Uterus (tissue), 4 donors: ENCODE results near the gene TMEM205. TPM values are rescaled to one million over a fixed set of nuclear protein-coding genes. Genes with fewer than 3 reads are reported as not detected.

ENCODE experiments used
- DNase-seq, 2 donors: peaks; one replicate each; pipeline ENCODE4 v3.0.0-alpha.2; 2019 to 2020
- H3K27ac ChIP-seq, 2 donors: fragments of 200-600 bp; sonication (generic); 1 replicate in 1 of 2; 2 replicates in 1 of 2; pipeline ENCODE4 v1.5.1; 2016 to 2018
- H3K27me3 ChIP-seq, 2 donors: fragments of 200-600 bp; sonication (generic); one replicate each; pipeline ENCODE4 v1.5.1; 2018 to 2019; ENCODE audit warnings: control low read depth in 1 of 2
- H3K36me3 ChIP-seq, 2 donors: fragments of 200-600 bp; sonication (generic); one replicate each; pipeline ENCODE4 v1.5.1; 2019; ENCODE audit warnings: control low read depth in 1 of 2
- H3K4me1 ChIP-seq, 2 donors: fragments of 200-600 bp; sonication (generic); one replicate each; pipeline ENCODE4 v1.5.1; 2018 to 2019; ENCODE audit warnings: control low read depth in 1 of 2
- H3K4me3 ChIP-seq, 2 donors: fragments of 200-600 bp; sonication (generic); 1 replicate in 1 of 2; 2 replicates in 1 of 2; pipeline ENCODE4 v1.5.1; 2018 to 2019; ENCODE audit warnings: mild to moderate bottlenecking in 1 of 2
- H3K9me3 ChIP-seq, 2 donors: fragments of 200-600 bp; sonication (generic); one replicate each; pipeline ENCODE4 v1.5.1; 2019; ENCODE audit warnings: control low read depth in 1 of 2
- CTCF ChIP-seq, 4 experiments: fragments of 200-600 bp in 2 of 4; fragments of 450-650 bp in 2 of 4; sonication (generic) in 2 of 4; IDR thresholded peaks; one replicate each; pipeline ENCODE4 v1.5.1; 2016 to 2019; ENCODE audit warnings: antibody characterized with exemption in 4 of 4, mild to moderate bottlenecking in 2 of 4, moderate library complexity in 1 of 4
- POLR2A ChIP-seq, 2 donors: fragments of 450-650 bp; IDR thresholded peaks; one replicate each; pipeline ENCODE4 v1.6.1; 2016; ENCODE audit warnings: antibody characterized with exemption in 2 of 2, mild to moderate bottlenecking in 1 of 2, moderate library complexity in 1 of 2
- intact Hi-C: fragments of 100-400 bp; cut with DNase I; formaldehyde crosslinking; loops from one replicate; pipeline ENCODE4 v1.15.1; 2023; ENCODE audit warnings: low total_unique reads
- total RNA-seq, 4 donors: library from RNA; depleted of rRNA in 3 of 4; stranded (reverse); fragments of >200 nt in 3 of 4; gene quantifications; one replicate each; pipeline versions ENCODE4 v1.1.0 to v1.2.4, GENCODE V29; 2014 to 2023
- donor health status: DM: yes; HTN: yes; CAD: no.

Gene TMEM205
- total RNA-seq, 4 donors from 2014 or later, result 41.2 to 117 (median 77.4) TPM

- peak; percentile 98 to 99 for DNase-seq
- H3K27ac ChIP-seq, result peak within 1 kb of the TSS; percentile 93 to 98
- intact Hi-C loops, result no loop called here
- TF ChIP-seq CTCF (IDR thresholded peaks at IDR 0.05) (peak in 1 of 4 experiments; percentile 1), POLR2A (IDR thresholded peaks at IDR 0.05) (peak in 1 of 2 donors; percentile 55)
- H3K4me3 ChIP-seq, result peak within 1 kb of the TSS; percentile 74 to 75
- peaks cover 9 to 12% of the 10 kb centered on the region in 2 donors for H3K4me1 ChIP-seq
- H3K27me3 ChIP-seq, result no peaks in the 10 kb centered on the region
- no peaks in the 10 kb centered on the region for H3K9me3 ChIP-seq
- no peaks in the 10 kb centered on the region for H3K36me3 ChIP-seq
These were observed 28.5 kb upstream of the TMEM205 start, which contains the start of gene SWSAP1 for GRCh38 chr19:11374433-11375142. SWSAP1 (plus strand) TSS chr19:11374666; CDS start chr19:11374681, 15 bp downstream.

GRCh38 chr19:11373885-11374432 lies 27.9 kb upstream of the TMEM205 start:
- peak overlapping the region; percentile 93 to 98 for H3K27ac ChIP-seq
- no peak for TF ChIP-seq CTCF (IDR thresholded peaks at IDR 0.05)
- no peak for TF ChIP-seq POLR2A (IDR thresholded peaks at IDR 0.05)
- intact Hi-C loops, result no loop called here
- H3K4me1 ChIP-seq, result peaks cover 9 to 12% of the 10 kb centered on the region in 2 donors
- H3K9me3 ChIP-seq, result no peaks in the 10 kb centered on the region
- H3K4me3 ChIP-seq, result peak overlapping the region; percentile 74 to 75
- H3K36me3 ChIP-seq, result no peaks in the 10 kb centered on the region
- DNase-seq, result no peak
- H3K27me3 ChIP-seq, result no peaks in the 10 kb centered on the region

- TF ChIP-seq POLR2A (IDR thresholded peaks at IDR 0.05), result no peak
- TF ChIP-seq CTCF (IDR thresholded peaks at IDR 0.05), result no peak
- intact Hi-C loops, result no loop called here
- no peak overlapping the region for H3K27ac ChIP-seq
- no peaks in the 10 kb centered on the region for H3K27me3 ChIP-seq
- no peak overlapping the region for H3K4me3 ChIP-seq
- no peaks in the 10 kb centered on the region for H3K36me3 ChIP-seq
- no peaks in the 10 kb centered on the region for H3K9me3 ChIP-seq
- peaks cover 9 to 12% of the 10 kb centered on the region in 2 donors for H3K4me1 ChIP-seq
- no peak for DNase-seq
These were observed 27.3 kb upstream of the TMEM205 start for GRCh38 chr19:11373166-11373884.

- TF ChIP-seq POLR2A (IDR thresholded peaks at IDR 0.05) (no peak), CTCF (IDR thresholded peaks at IDR 0.05) (no peak)
- peaks cover 0 to 3% of the 10 kb centered on the region in 2 donors for H3K4me1 ChIP-seq
- no peaks in the 10 kb centered on the region for H3K9me3 ChIP-seq
- H3K4me3 ChIP-seq, result no peak overlapping the region
- intact Hi-C loops, result no loop called here
- no peaks in the 10 kb centered on the region for H3K36me3 ChIP-seq
- H3K27ac ChIP-seq, result no peak overlapping the region
- DNase-seq, result no peak
- H3K27me3 ChIP-seq, result no peaks in the 10 kb centered on the region
These were observed 24.7 kb upstream of the TMEM205 start for GRCh38 chr19:11370744-11371143.

GRCh38 chr19:11367528-11367927 lies 21.5 kb upstream of the TMEM205 start:
- intact Hi-C loops, result no loop called here
- no peak for TF ChIP-seq CTCF (IDR thresholded peaks at IDR 0.05)
- no peak for TF ChIP-seq POLR2A (IDR thresholded peaks at IDR 0.05)
- Histone ChIP-seq H3K36me3 (no peaks in the 10 kb centered on the region), H3K9me3 (no peaks in the 10 kb centered on the region), H3K27ac (no peak overlapping the region), H3K4me3 (no peak overlapping the region), H3K4me1 (no peaks in the 10 kb centered on the region), H3K27me3 (no peaks in the 10 kb centered on the region)
- DNase-seq, result no peak
